Karpas-422 (cell line): ENCODE measurements around the gene CTNNA2. TPM values are rescaled to one million over a fixed set of nuclear protein-coding genes. Genes with fewer than 3 reads are reported as not detected.

Source experiments
- DNase-seq: peaks from one replicate; pipeline ENCODE4 v3.0.0-alpha.2; 2015
- H2AFZ ChIP-seq: fragments of 200-600 bp; sonication (generic); 2 replicates; pipeline ENCODE4 v1.6.1; 2014; ENCODE audit warnings: antibody characterized with exemption, low read length, mixed read lengths
- H3K27ac ChIP-seq: fragments of 200-600 bp; sonication (generic); 2 replicates; pipeline ENCODE4 v1.5.1; 2014; ENCODE audit warnings: mild to moderate bottlenecking, low read length, moderate library complexity
- H3K27me3 ChIP-seq: fragments of 200-600 bp; sonication (generic); 2 replicates; pipeline ENCODE4 v1.6.1; 2014; ENCODE audit warnings: low read length, mixed read lengths
- H3K36me3 ChIP-seq: fragments of 200-600 bp; sonication (generic); 2 replicates; pipeline ENCODE4 v1.6.1; 2014; ENCODE audit warnings: low read length, mixed read lengths; ENCODE audit not compliant: insufficient read depth
- H3K4me1 ChIP-seq: fragments of 200-600 bp; sonication (generic); 2 replicates; pipeline ENCODE4 v1.6.1; 2014; ENCODE audit warnings: mild to moderate bottlenecking, low read length, mixed read lengths
- H3K4me2 ChIP-seq: fragments of 200-600 bp; sonication (generic); 2 replicates; pipeline ENCODE4 v1.6.1; 2014; ENCODE audit warnings: low read length, low read depth, mild to moderate bottlenecking; ENCODE audit not compliant: poor library complexity, severe bottlenecking
- H3K4me3 ChIP-seq: fragments of 200-600 bp; sonication (generic); 2 replicates; pipeline ENCODE4 v1.5.1; 2014; ENCODE audit warnings: mild to moderate bottlenecking, antibody characterized with exemption, low read length, mixed read lengths
- H3K79me2 ChIP-seq: fragments of 200-600 bp; sonication (generic); 2 replicates; pipeline ENCODE4 v1.6.1; 2014; ENCODE audit warnings: mild to moderate bottlenecking, low read length, mixed read lengths
- H3K9ac ChIP-seq: fragments of 200-600 bp; sonication (generic); 2 replicates; pipeline ENCODE4 v1.6.0; 2014; ENCODE audit warnings: low read length
- H3K9me2 ChIP-seq: fragments of 200-600 bp; sonication (generic), shearing (Covaris generic); replicated peaks from 2 replicates; pipeline ENCODE4 v1.6.0; 2014; ENCODE audit warnings: mild to moderate bottlenecking, low read length, moderate library complexity; ENCODE audit not compliant: insufficient read depth
- H3K9me3 ChIP-seq: fragments of 300-700, 200-600 bp; sonication (generic); 2 replicates; pipeline ENCODE4 v1.6.1; 2014; ENCODE audit warnings: low read length, mixed read lengths
- H4K20me1 ChIP-seq: fragments of 200-600 bp; sonication (generic); 2 replicates; pipeline ENCODE4 v1.6.1; 2014; ENCODE audit warnings: mild to moderate bottlenecking, antibody characterized with exemption, low read length, low read depth; ENCODE audit not compliant: insufficient read depth
- total RNA-seq: library from RNA; depleted of rRNA; stranded (reverse); fragments of >200 nt; shearing (Covaris generic); gene quantifications from 2 replicates; pipeline ENCODE4 v1.2.3, GENCODE V29; 2014; ENCODE audit warnings: low replicate concordance

Gene CTNNA2
- total RNA-seq, 1 experiment from 2014 or later, result not detected

DNA sequence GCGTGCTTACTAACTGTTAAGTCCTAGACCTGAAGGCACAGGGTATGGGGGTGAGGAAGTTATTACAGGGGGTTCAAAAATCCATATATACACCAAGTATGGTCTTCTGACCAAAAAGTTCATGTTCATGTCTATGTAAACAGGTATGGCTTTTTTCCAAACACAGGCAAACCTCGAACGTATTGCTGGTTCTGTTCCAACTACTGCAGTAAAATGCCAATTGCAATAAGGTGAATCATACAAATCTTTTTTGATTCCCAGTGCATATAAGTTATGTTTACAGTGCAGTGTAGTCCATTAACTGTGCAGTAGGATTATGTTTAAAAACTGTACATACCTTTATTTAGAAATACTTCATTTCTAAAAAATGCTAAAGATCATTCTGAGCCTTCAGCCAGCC lies 1037.0 kb downstream of the CTNNA2 start:
- Histone ChIP-seq H3K4me3 (no peak overlapping the region), H3K4me2 (no peak overlapping the region), H3K4me1 (no peaks in the 10 kb centered on the region), H3K79me2 (no peaks in the 10 kb centered on the region), H4K20me1 (no peaks in the 10 kb centered on the region), H3K9me2 (no peaks in the 10 kb centered on the region), H3K9me3 (no peaks in the 10 kb centered on the region), H3K9ac (no peak overlapping the region), H3K27me3 (0 out of 2 replicates have a peak, but pooled peaks cover 3% of the 10 kb centered on the region), H3K27ac (no peak overlapping the region), H3K36me3 (no peaks in the 10 kb centered on the region), H2AFZ (no peak overlapping the region)
- no peak for DNase-seq

GRCh38 chr2:80560326-80560725 lies 1047.5 kb downstream of the CTNNA2 start:
- H3K27me3 ChIP-seq, result no peaks in the 10 kb centered on the region
- H3K79me2 ChIP-seq, result no peaks in the 10 kb centered on the region
- no peaks in the 10 kb centered on the region for H3K9me3 ChIP-seq
- no peak overlapping the region for H3K4me2 ChIP-seq
- no peaks in the 10 kb centered on the region for H4K20me1 ChIP-seq
- no peak overlapping the region for H3K27ac ChIP-seq
- no peaks in the 10 kb centered on the region for H3K36me3 ChIP-seq
- H3K9me2 ChIP-seq, result no peaks in the 10 kb centered on the region
- DNase-seq, result no peak
- no peaks in the 10 kb centered on the region for H3K4me1 ChIP-seq
- H2AFZ ChIP-seq, result no peak overlapping the region
- H3K4me3 ChIP-seq, result no peak overlapping the region
- no peak overlapping the region for H3K9ac ChIP-seq

DNA sequence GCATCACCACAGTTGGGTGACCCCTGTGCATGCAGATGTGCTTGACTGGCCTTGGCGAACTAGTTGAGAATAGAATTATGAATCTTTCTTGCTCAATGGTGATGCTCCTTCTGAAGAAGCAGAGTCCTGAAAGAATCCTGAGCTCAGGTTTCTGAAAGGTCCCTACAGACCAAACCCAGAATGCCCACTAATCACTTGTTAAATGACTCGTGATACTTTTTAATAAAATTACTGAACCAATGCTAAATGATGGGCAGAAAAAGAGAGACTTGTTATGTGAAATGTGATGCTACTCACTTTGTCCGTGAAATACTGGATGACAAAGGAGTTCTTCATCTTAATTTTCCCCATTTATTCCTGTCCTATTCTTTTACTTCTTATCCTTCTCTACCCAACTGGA lies 1055.2 kb downstream of the CTNNA2 start:
- no peak overlapping the region for H3K27ac ChIP-seq
- H3K36me3 ChIP-seq, result no peaks in the 10 kb centered on the region

DNA sequence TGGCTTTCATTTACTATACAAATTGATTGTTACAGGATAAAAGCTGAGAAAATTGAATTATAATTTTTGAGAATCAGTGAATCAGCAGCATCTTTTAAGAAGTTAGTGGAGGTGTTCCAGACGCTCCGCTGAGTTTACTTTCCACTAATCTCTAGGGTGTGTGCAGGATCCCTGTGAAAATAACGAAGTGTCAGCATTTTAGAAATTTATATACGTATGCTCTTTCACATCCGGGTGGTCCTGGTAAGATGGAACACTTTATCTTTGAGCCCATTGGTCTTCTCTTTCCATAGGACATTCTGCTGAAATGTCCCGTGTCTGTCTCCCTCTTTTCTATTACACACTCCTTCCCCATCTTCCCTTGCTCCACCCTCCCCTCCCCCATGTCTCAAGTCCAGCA lies 1060.3 kb downstream of the CTNNA2 start:
- H3K36me3 ChIP-seq, result no peaks in the 10 kb centered on the region
- H4K20me1 ChIP-seq, result no peaks in the 10 kb centered on the region
- no peak overlapping the region for H2AFZ ChIP-seq
- H3K4me1 ChIP-seq, result no peaks in the 10 kb centered on the region
- no peaks in the 10 kb centered on the region for H3K27me3 ChIP-seq
- H3K9me3 ChIP-seq, result no peaks in the 10 kb centered on the region
- H3K9me2 ChIP-seq, result no peaks in the 10 kb centered on the region
- H3K4me2 ChIP-seq, result no peak overlapping the region
- H3K79me2 ChIP-seq, result no peaks in the 10 kb centered on the region
- H3K27ac ChIP-seq, result no peak overlapping the region
- H3K4me3 ChIP-seq, result no peak overlapping the region
- no peak overlapping the region for H3K9ac ChIP-seq
- DNase-seq, result no peak

More for the DNA sequence above, 1055.2 kb downstream of the CTNNA2 start:
- H3K9me2 ChIP-seq, result no peaks in the 10 kb centered on the region
- H4K20me1 ChIP-seq, result no peaks in the 10 kb centered on the region
- H3K9ac ChIP-seq, result no peak overlapping the region
- no peak overlapping the region for H2AFZ ChIP-seq
- no peaks in the 10 kb centered on the region for H3K9me3 ChIP-seq
- no peak overlapping the region for H3K4me2 ChIP-seq
- H3K27me3 ChIP-seq, result no peaks in the 10 kb centered on the region
- H3K4me3 ChIP-seq, result no peak overlapping the region
- H3K4me1 ChIP-seq, result no peaks in the 10 kb centered on the region
- DNase-seq, result no peak
- H3K79me2 ChIP-seq, result no peaks in the 10 kb centered on the region

- no peaks in the 10 kb centered on the region for H3K36me3 ChIP-seq
- no peaks in the 10 kb centered on the region for H3K9me3 ChIP-seq
- H3K9me2 ChIP-seq, result no peaks in the 10 kb centered on the region
- H3K4me1 ChIP-seq, result no peaks in the 10 kb centered on the region
- no peaks in the 10 kb centered on the region for H4K20me1 ChIP-seq
- H3K79me2 ChIP-seq, result no peaks in the 10 kb centered on the region
- H2AFZ ChIP-seq, result no peak overlapping the region
- no peak for DNase-seq
- H3K4me3 ChIP-seq, result no peak overlapping the region
- no peak overlapping the region for H3K27ac ChIP-seq
- H3K27me3 ChIP-seq, result no peaks in the 10 kb centered on the region
- no peak overlapping the region for H3K4me2 ChIP-seq
- no peak overlapping the region for H3K9ac ChIP-seq
These were observed 1061.1 kb downstream of the CTNNA2 start for GRCh38 chr2:80573950-80574349.

GRCh38 chr2:80579756-80580155 lies 1066.9 kb downstream of the CTNNA2 start:
- H3K9me2 ChIP-seq, result 0 out of 2 replicates have a peak, but pooled peaks cover 5% of the 10 kb centered on the region
- H3K79me2 ChIP-seq, result no peaks in the 10 kb centered on the region
- H3K4me2 ChIP-seq, result no peak overlapping the region
- no peak for DNase-seq
- H3K9me3 ChIP-seq, result no peaks in the 10 kb centered on the region
- H3K9ac ChIP-seq, result no peak overlapping the region
- H4K20me1 ChIP-seq, result no peaks in the 10 kb centered on the region
- H3K4me3 ChIP-seq, result no peak overlapping the region
- H2AFZ ChIP-seq, result no peak overlapping the region
- H3K4me1 ChIP-seq, result no peaks in the 10 kb centered on the region
- no peaks in the 10 kb centered on the region for H3K36me3 ChIP-seq
- H3K27ac ChIP-seq, result no peak overlapping the region
- H3K27me3 ChIP-seq, result peaks cover 3% of the 10 kb centered on the region; the same call in 1 of the 2 replicates

DNA sequence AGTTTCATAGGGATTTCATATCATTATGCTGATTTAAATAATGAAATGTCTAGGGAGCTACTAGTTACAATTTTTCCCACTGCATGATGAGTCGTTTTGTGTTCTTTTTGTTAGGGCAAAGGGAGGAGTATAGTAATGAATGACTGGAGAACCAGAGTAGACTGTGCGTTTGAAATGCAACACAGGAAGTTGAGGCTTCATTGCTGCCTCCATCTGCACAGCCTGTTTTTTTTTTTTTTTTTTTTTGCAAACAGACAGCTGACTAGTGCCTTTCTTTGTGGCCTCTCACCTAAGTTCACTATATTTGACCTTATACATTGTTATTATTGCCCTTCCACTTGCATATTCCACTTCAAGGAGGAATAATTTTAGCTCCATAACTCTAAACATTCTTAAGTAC lies 1078.4 kb downstream of the CTNNA2 start:
- DNase-seq, result no peak

GRCh38 chr2:80592106-80592505 lies 1079.3 kb downstream of the CTNNA2 start:
- Histone ChIP-seq H3K9me2 (0 out of 2 replicates have a peak, but pooled peaks cover 4% of the 10 kb centered on the region), H2AFZ (no peak overlapping the region), H3K36me3 (no peaks in the 10 kb centered on the region), H4K20me1 (no peaks in the 10 kb centered on the region), H3K27ac (no peak overlapping the region), H3K27me3 (no peaks in the 10 kb centered on the region), H3K9me3 (no peaks in the 10 kb centered on the region; the same call in 1 of the 2 replicates), H3K79me2 (no peaks in the 10 kb centered on the region), H3K4me3 (no peak overlapping the region), H3K4me1 (no peaks in the 10 kb centered on the region), H3K9ac (no peak overlapping the region), H3K4me2 (no peak overlapping the region)
- DNase-seq, result no peak

More for the DNA sequence above, 1078.4 kb downstream of the CTNNA2 start:
- H4K20me1 ChIP-seq, result no peaks in the 10 kb centered on the region
- no peaks in the 10 kb centered on the region for H3K79me2 ChIP-seq
- no peak overlapping the region for H3K9ac ChIP-seq
- no peaks in the 10 kb centered on the region; the same call in 1 of the 2 replicates for H3K9me3 ChIP-seq
- no peak overlapping the region for H2AFZ ChIP-seq
- H3K4me2 ChIP-seq, result no peak overlapping the region
- H3K27me3 ChIP-seq, result no peaks in the 10 kb centered on the region
- H3K4me3 ChIP-seq, result no peak overlapping the region
- H3K36me3 ChIP-seq, result no peaks in the 10 kb centered on the region
- H3K9me2 ChIP-seq, result 0 out of 2 replicates have a peak, but pooled peaks cover 4% of the 10 kb centered on the region
- H3K4me1 ChIP-seq, result no peaks in the 10 kb centered on the region
- no peak overlapping the region for H3K27ac ChIP-seq
